ENCODE measurements around the gene TPM2. TPM values are rescaled to one million over a fixed set of nuclear protein-coding genes. Genes with fewer than 3 reads are reported as not detected.

Gene TPM2
- polyA plus RNA-seq, 1 of the 3 experiments (the other 2 are of a cell fraction): 620 TPM

DNA sequence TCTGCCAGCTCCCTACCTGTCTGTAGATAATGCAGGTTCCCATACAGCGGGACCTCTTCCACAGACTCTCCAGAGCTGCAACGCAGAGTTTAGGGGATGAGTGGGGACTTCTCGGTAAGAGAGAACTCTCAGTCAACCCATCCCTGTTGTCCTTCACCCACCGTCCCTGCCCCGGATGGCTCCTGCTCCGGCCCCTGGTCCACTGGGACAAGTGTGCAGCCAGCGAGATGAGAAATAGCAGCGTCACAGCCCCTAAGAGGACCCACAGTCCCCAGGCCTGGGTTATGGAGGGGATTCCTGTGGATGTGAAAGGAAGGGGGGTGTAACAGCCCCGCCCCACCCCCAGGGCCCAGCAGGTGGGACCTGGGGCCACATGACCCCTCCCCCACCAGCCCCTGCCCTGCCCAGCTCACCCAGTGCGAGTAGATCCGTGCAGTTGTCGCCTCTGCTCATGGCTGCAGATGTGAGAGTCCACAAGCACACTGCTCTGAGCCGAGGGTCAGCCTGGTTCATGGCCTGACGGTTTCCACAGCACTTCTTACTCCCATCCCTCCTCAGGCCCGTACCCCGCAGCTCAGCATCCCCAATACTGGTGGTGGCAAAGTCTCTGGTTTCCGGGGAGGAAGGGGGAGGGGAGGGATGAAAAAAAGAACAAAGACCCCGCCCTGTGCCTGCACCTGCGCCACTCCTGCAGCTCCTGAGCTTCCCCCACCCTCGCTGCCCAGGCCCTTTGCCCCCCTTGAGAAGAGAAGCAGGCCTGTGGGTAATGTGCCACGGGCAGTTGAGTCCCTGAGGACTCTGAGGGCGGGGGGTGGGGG, 39.2 kb downstream of the TPM2 start, which contains the start of gene SIT1 (continued):
- no peak for TF ChIP-seq NFIC (IDR thresholded peaks at IDR 0.05; ENCODE audit: borderline replicate concordance)
- TF ChIP-seq MXI1 (IDR thresholded peaks at IDR 0.05; ENCODE audit: low read depth, low read length): no peak
- TF ChIP-seq, protein P1, sequence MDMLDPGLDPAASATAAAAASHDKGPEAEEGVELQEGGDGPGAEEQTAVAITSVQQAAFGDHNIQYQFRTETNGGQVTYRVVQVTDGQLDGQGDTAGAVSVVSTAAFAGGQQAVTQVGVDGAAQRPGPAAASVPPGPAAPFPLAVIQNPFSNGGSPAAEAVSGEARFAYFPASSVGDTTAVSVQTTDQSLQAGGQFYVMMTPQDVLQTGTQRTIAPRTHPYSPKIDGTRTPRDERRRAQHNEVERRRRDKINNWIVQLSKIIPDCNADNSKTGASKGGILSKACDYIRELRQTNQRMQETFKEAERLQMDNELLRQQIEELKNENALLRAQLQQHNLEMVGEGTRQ (IDR thresholded peaks at IDR 0.05; ENCODE audit: borderline replicate concordance, low read depth, low read length): no peak
- no peak for TF ChIP-seq GATA2 (CRISPR knock-in tag; IDR thresholded peaks at IDR 0.05)

DNA sequence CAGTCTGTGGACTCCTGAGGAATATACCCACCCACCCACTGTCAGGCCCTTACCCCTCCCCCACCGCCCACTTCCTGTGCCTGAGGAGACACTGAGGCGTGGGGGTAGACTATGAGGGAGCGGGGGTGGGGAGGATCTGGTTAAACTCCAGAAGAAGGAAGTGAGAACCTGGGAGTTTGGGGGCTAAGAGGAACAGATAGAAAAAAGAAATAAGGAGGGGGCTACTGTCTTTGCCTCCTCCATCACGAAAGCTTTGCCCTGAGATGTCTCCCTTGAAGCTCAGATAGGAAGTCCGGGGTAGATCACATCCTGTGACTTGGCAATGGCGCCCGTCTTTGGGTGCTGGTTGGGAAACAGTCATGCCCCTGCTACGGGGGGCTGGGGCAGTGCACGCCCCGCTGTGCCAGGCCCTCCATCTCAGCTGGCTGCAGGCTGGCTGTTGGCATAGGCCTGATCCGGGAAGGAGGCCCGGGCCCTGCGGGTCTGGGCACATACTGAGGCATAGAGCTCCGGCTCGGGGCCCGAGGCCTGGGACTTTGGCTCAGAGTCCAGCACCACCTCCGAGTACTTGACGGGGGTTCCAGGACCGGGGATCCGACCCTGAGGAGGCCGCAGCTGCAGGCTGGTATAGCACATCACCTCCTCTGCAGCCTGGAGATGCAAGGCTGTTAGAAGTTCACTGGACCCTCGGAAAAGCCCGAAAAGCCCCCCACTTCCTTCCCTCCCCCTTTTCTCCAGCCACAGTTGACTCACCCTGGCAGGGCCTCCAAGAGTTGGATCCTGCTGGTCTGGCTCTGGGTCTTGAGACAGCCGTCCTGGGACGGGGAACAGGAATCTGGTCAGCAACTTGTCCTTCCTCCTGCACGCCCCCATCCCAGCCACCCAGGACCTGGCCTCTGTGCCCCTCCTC, 40.0 kb downstream of the TPM2 start:
- H3K9ac ChIP-seq: no peak overlapping the region
- H3K9me2 ChIP-seq: no peaks in the 10 kb centered on the region
- peaks cover 6 to 7% of the 10 kb centered on the region in 2 experiments; a peak in 2 of 4 replicates for H3K4me1 ChIP-seq (ENCODE audit: control insufficient read depth in 1 of 2, insufficient read depth in 2 of 2, low read depth in 1 of 2, low read length in 1 of 2)
- DNase-seq: no peak
- H3K36me3 ChIP-seq (replicated peaks in 1 of 2; ENCODE audit: control insufficient read depth in 1 of 2, insufficient read depth in 2 of 2, low read length in 1 of 2): no peaks in the 10 kb centered on the region
- H3K9me3 ChIP-seq: no peaks in the 10 kb centered on the region
- H3K79me2 ChIP-seq (ENCODE audit: insufficient read depth): no peaks in the 10 kb centered on the region
- peak overlapping the region; percentile 37; the same call in 1 of the 2 replicates for H2AFZ ChIP-seq (ENCODE audit: low read depth)
- WGBS (ENCODE audit: low lambda C conversion rate): 87% methylated on average over 19 of the region's 26 CpGs
- H3K27me3 ChIP-seq (ENCODE audit: insufficient read depth): no peaks in the 10 kb centered on the region
- POLR2A ChIA-PET: no interaction called here
- H3K27ac ChIP-seq (ENCODE audit: low read depth in 2 of 2, low read length in 1 of 2): no peak overlapping the region
- peaks cover 6% of the 10 kb centered on the region for H3F3A ChIP-seq (replicated peaks; ENCODE audit: insufficient read depth)
- no peak overlapping the region for H3K4me2 ChIP-seq
- TF ChIP-seq EZH2phosphoT487 (IDR thresholded peaks at IDR 0.05; ENCODE audit: borderline replicate concordance, low read depth) (no peak), MXI1 (IDR thresholded peaks at IDR 0.05; ENCODE audit: low read depth, low read length) (no peak), RCOR1 (IDR thresholded peaks at IDR 0.05; ENCODE audit: low read length) (no peak), FOXM1 (IDR thresholded peaks at IDR 0.05; ENCODE audit: low read depth) (no peak), TCF12 (IDR thresholded peaks at IDR 0.05) (no peak), JUND (IDR thresholded peaks at IDR 0.05) (no peak), GATA2 (CRISPR knock-in tag; IDR thresholded peaks at IDR 0.05) (no peak), RAD21 (IDR thresholded peaks at IDR 0.05; ENCODE audit: low read length) (no peak), RXRA (IDR thresholded peaks at IDR 0.05; ENCODE audit: borderline replicate concordance, low read depth) (no peak), FOSL2 (IDR thresholded peaks at IDR 0.05; ENCODE audit: borderline replicate concordance, low read depth) (no peak), FOXJ3 (CRISPR knock-in tag; IDR thresholded peaks at IDR 0.05) (no peak), SIN3A (IDR thresholded peaks at IDR 0.05; ENCODE audit: borderline replicate concordance, low read depth, low read length) (no peak), GABPA (IDR thresholded peaks at IDR 0.05; ENCODE audit: low read depth) (no peak), ELF1 (IDR thresholded peaks at IDR 0.05) (no peak)
- TF ChIP-seq, protein P2, sequence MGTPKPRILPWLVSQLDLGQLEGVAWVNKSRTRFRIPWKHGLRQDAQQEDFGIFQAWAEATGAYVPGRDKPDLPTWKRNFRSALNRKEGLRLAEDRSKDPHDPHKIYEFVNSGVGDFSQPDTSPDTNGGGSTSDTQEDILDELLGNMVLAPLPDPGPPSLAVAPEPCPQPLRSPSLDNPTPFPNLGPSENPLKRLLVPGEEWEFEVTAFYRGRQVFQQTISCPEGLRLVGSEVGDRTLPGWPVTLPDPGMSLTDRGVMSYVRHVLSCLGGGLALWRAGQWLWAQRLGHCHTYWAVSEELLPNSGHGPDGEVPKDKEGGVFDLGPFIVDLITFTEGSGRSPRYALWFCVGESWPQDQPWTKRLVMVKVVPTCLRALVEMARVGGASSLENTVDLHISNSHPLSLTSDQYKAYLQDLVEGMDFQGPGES (IDR thresholded peaks at IDR 0.05; ENCODE audit: low read depth, low read length): no peak
- TF ChIP-seq, protein P3, sequence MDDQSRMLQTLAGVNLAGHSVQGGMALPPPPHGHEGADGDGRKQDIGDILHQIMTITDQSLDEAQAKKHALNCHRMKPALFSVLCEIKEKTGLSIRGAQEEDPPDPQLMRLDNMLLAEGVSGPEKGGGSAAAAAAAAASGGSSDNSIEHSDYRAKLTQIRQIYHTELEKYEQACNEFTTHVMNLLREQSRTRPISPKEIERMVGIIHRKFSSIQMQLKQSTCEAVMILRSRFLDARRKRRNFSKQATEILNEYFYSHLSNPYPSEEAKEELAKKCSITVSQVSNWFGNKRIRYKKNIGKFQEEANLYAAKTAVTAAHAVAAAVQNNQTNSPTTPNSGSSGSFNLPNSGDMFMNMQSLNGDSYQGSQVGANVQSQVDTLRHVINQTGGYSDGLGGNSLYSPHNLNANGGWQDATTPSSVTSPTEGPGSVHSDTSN (IDR thresholded peaks at IDR 0.05): no peak
- TF ChIP-seq, protein P4, sequence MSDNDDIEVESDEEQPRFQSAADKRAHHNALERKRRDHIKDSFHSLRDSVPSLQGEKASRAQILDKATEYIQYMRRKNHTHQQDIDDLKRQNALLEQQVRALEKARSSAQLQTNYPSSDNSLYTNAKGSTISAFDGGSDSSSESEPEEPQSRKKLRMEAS (IDR thresholded peaks at IDR 0.05; ENCODE audit: low read depth): no peak
- TF ChIP-seq, protein P1 (IDR thresholded peaks at IDR 0.05; ENCODE audit: borderline replicate concordance, low read depth, low read length): no peak
- no peaks in the 10 kb centered on the region for H4K20me1 ChIP-seq (ENCODE audit: insufficient read depth)
- CTCF ChIA-PET: interaction anchor here (3.8 to 5.7 kb wide), 3 partner anchors 8 to 46 kb away, joined by 25 to 86 read pairs (median 32); partner anchors contain the start of genes CCDC107 and RMRP
- no peak overlapping the region for H3K4me3 ChIP-seq (ENCODE audit: low read depth in 2 of 2, low read length in 1 of 2)

Data from SK-N-SH (cell line).